ENCODE measurements around the gene PPFIBP2.

GRCh38 chr11:7687386-7687785 lies 173.6 kb downstream of the PPFIBP2 start:
- TF ChIP-seq CTCF (IDR thresholded peaks at IDR 0.05; ENCODE audit: low read length) = no peak
- no peak for TF ChIP-seq EZH2 (optimal IDR thresholded peaks at IDR 0.05; ENCODE audit: low read depth, low read length)
- no peak for TF ChIP-seq EZH2phosphoT487 (IDR thresholded peaks at IDR 0.05; ENCODE audit: low read length)
